Liver (tissue), 3 donors: ENCODE results near the gene LAYN.

ENCODE experiments used
- FOXA2 ChIP-seq: IDR thresholded peaks from 2 replicates; pipeline ENCODE4 v1.6.1; 2016; ENCODE audit warnings: antibody characterized with exemption
- HNF4G ChIP-seq: IDR thresholded peaks from 2 replicates; pipeline ENCODE4 v1.6.1; 2016; ENCODE audit warnings: antibody characterized with exemption
- JUND ChIP-seq, 2 donors: IDR thresholded peaks; 2 replicates each; pipeline ENCODE4 v1.6.1; 2016; ENCODE audit warnings: antibody characterized with exemption in 2 of 2
- RXRA ChIP-seq, 2 donors: IDR thresholded peaks; 2 replicates each; pipeline ENCODE4 v1.6.1; 2017 to 2018; ENCODE audit warnings: antibody characterized with exemption in 2 of 2, mild to moderate bottlenecking in 1 of 2
- YY1 ChIP-seq: IDR thresholded peaks from 2 replicates; pipeline ENCODE4 v1.6.1; 2016; ENCODE audit warnings: antibody characterized with exemption, mild to moderate bottlenecking
- TF ChIP-seq, protein P1 (sequence below): IDR thresholded peaks from 2 replicates; pipeline ENCODE4 v1.6.1; 2016; ENCODE audit warnings: antibody characterized with exemption
- TF ChIP-seq, protein P2 (sequence below): fragments of 150-350 bp; IDR thresholded peaks from 2 replicates; pipeline ENCODE4 v1.5.1; 2017; ENCODE audit warnings: improper control_type of control experiment, low read depth, low read length; ENCODE audit not compliant: missing input control
- TF ChIP-seq, protein P3 (sequence below): IDR thresholded peaks from 2 replicates; pipeline ENCODE4 v1.6.1; 2016; ENCODE audit warnings: antibody characterized with exemption, mild to moderate bottlenecking
- donor health status: healthy.
- donor health status: healthy.

DNA sequence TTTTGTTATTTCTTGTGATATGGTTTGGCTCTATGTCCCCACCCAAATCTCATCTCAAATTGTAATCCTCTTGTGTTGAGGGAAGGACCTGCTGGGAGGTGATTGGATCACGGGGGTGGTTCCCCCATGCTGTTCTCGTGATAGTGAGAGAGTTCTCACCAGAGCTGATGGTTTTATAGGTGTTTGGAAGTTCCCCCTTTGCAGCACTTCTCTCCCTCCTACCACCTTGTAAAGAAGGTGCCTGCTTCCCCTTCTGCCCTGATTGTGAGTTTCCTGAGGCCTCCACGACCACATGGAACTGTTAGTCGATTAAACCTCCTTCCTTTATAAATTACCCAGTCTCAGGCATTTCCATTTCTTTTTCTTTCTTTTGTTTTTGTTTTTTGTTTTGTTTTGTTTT, 37.3 kb downstream of the LAYN start:
- TF ChIP-seq, protein P1, sequence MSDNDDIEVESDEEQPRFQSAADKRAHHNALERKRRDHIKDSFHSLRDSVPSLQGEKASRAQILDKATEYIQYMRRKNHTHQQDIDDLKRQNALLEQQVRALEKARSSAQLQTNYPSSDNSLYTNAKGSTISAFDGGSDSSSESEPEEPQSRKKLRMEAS: no peak
- TF ChIP-seq RXRA (IDR thresholded peaks at IDR 0.05) (no peak), YY1 (no peak), HNF4G (no peak), FOXA2 (no peak), JUND (IDR thresholded peaks at IDR 0.05) (no peak)
- TF ChIP-seq, protein P2, sequence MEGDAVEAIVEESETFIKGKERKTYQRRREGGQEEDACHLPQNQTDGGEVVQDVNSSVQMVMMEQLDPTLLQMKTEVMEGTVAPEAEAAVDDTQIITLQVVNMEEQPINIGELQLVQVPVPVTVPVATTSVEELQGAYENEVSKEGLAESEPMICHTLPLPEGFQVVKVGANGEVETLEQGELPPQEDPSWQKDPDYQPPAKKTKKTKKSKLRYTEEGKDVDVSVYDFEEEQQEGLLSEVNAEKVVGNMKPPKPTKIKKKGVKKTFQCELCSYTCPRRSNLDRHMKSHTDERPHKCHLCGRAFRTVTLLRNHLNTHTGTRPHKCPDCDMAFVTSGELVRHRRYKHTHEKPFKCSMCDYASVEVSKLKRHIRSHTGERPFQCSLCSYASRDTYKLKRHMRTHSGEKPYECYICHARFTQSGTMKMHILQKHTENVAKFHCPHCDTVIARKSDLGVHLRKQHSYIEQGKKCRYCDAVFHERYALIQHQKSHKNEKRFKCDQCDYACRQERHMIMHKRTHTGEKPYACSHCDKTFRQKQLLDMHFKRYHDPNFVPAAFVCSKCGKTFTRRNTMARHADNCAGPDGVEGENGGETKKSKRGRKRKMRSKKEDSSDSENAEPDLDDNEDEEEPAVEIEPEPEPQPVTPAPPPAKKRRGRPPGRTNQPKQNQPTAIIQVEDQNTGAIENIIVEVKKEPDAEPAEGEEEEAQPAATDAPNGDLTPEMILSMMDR: no peak
- TF ChIP-seq, protein P3, sequence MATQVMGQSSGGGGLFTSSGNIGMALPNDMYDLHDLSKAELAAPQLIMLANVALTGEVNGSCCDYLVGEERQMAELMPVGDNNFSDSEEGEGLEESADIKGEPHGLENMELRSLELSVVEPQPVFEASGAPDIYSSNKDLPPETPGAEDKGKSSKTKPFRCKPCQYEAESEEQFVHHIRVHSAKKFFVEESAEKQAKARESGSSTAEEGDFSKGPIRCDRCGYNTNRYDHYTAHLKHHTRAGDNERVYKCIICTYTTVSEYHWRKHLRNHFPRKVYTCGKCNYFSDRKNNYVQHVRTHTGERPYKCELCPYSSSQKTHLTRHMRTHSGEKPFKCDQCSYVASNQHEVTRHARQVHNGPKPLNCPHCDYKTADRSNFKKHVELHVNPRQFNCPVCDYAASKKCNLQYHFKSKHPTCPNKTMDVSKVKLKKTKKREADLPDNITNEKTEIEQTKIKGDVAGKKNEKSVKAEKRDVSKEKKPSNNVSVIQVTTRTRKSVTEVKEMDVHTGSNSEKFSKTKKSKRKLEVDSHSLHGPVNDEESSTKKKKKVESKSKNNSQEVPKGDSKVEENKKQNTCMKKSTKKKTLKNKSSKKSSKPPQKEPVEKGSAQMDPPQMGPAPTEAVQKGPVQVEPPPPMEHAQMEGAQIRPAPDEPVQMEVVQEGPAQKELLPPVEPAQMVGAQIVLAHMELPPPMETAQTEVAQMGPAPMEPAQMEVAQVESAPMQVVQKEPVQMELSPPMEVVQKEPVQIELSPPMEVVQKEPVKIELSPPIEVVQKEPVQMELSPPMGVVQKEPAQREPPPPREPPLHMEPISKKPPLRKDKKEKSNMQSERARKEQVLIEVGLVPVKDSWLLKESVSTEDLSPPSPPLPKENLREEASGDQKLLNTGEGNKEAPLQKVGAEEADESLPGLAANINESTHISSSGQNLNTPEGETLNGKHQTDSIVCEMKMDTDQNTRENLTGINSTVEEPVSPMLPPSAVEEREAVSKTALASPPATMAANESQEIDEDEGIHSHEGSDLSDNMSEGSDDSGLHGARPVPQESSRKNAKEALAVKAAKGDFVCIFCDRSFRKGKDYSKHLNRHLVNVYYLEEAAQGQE: no peak
